NCI-H1417 (cell line): ENCODE measurements around the gene PTPRT.
"Not testable (repeated sequence)": the region's sequence is repeated elsewhere in the genome, so short reads cannot be mapped to it uniquely, and the experiment has no call there.

ENCODE experiments used
- DNase-seq, 3 experiments: peaks; one replicate each; lab custom pipeline; 2025; lab: John Stamatoyannopoulos, UW

Gene PTPRT

DNA sequence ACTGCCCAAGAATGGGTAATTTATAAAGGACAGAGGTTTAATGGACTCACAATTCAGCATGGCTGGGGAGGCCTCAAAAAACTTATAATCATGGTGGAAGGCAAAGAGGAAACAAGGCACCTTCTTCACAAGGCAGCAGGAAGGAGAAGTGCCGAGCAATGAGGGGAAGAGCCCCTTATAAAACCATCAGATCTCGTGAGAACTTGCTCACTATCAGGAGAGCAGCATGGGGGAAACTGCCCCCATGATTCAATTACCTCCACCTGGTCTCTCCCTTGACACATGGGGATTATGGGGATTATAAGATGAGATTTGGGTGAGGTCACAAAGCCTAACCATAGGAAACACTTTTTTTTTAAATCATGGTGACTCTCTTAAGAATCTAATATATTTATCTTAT is 278.9 kb downstream of the PTPRT start:
- DNase-seq, result not testable (repeated sequence)

GRCh38 chr20:42907730-42908129 is 282.0 kb downstream of the PTPRT start:
- no peak for DNase-seq

- DNase-seq, result no peak
Measured at GRCh38 chr20:42906120-42906519, 283.6 kb downstream of the PTPRT start.

- DNase-seq, result no peak
Measured at GRCh38 chr20:42902509-42902908, 287.2 kb downstream of the PTPRT start.

DNA sequence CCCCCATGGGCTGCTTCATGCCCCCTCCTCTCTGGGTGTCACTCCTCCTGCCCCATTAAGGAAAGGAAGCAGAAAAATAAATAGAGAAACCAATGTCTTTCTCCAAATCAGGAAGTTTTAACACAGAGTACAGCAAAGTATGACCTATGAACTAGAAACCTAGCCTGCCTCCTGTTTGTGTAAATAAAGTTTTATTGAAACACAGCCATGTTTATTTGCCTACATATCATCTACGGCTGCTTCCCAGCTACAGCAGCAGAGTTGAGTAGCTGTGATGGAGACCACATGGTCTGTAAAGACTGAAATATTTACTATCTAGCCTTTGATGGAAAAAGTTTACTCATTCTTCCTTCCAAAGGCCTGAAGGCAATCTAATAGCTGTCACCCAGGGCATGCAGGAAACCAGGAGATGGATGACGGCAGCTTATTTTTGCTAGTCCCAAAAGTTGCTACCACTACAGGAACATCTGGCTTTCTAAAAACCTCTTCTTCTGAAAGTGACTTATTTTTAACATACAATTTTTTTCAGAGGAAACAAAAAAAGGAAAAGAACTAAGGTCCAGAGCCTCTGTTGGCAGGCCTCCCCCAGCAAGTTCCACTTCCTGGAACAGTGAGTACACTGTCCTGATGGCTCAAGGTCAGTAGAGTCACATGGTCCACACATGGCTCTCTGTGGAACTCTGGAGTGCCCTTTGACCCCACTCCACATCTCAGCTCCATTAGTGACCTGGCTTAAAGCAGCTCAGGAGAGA is 287.8 kb downstream of the PTPRT start:
- no peak for DNase-seq

DNA sequence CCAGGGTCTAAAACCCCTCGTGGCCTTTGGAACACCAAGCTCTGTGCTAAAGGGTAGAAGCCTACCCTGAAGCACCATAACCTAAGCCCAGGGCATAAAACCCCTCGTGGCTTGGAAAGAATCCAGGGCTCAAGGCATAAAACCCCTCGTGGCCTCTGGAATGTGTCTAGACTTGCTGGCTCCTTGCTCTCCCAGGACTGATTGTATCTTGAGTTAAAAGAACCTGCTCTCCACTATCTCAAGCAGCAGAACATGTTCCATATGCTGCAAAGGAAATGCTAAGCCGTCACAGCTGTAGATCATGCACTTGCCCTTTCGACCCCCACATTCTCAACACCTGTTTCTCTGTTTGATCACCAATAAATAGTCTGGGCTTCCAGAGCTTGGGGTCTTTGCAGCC is 288.9 kb downstream of the PTPRT start:
- not testable (repeated sequence) for DNase-seq

DNA sequence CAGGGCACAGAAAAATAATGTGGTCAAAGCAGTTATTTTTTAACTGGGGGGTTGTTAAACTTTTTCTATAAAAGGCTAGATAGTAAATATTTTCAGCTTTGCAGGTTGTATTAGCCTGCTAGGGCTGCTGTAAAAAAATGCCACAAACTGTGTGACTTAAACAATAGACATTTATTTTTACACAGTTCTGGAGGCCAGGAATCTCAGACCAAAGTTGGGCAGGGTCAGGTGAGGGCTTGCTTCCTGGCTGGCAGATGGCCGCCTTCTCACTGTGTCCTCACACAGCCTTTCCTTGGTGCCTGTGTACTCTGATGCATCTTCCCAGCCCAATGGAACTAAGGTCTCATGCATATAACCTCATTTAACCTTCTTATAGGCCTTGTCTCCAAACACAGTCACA is 294.7 kb downstream of the PTPRT start:
- no peak for DNase-seq

- peak in 1 of 3 experiments; percentile 29 for DNase-seq
Measured at GRCh38 chr20:42894483-42894882, 295.2 kb downstream of the PTPRT start.

DNA sequence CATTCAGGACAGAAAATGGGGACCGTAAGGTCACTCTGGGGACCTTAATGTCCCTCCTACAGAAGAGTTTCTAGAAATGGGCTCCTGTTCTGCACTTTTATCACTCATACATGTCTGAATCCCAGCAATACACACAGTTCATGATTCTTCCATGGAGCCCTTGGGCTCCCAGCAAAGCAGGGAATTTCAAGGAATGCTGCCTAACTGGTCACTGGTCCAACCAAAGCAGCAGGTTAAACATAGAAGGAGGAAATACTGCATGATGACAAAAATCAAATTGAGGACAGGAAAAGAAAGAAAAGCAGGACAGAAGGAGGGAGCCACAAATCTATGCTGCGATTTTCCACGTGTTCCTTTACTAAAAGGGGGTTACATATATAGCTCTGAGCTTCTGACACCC is 300.2 kb downstream of the PTPRT start:
- DNase-seq, result no peak

DNA sequence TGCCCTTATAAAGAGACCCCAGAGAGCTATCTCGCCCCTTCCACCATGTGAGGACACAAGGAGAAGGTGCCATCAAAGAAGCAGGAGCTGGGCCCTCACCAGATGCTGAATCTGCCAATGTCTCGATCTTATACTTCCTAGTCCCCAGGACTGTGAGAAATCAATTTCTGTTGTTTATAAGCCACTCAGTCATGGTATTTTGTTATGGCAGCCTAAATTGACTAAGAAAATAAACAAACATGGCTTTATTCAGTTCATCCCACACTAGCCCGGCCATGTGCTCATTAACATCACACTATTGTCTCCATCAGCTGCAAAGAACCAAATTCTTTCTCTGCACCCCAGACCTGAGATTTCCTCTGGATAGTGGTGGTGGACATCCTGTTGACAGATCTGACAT is 302.4 kb downstream of the PTPRT start:
- DNase-seq, result no peak

GRCh38 chr20:42886801-42887200 is 302.9 kb downstream of the PTPRT start:
- no peak for DNase-seq

GRCh38 chr20:42886046-42886445 is 303.7 kb downstream of the PTPRT start:
- DNase-seq, result peak in 1 of 3 experiments; percentile 42

GRCh38 chr20:42875581-42875980 is 314.1 kb downstream of the PTPRT start:
- DNase-seq, result no peak

- no peak for DNase-seq
Measured at GRCh38 chr20:42873259-42873658, 316.4 kb downstream of the PTPRT start.

DNA sequence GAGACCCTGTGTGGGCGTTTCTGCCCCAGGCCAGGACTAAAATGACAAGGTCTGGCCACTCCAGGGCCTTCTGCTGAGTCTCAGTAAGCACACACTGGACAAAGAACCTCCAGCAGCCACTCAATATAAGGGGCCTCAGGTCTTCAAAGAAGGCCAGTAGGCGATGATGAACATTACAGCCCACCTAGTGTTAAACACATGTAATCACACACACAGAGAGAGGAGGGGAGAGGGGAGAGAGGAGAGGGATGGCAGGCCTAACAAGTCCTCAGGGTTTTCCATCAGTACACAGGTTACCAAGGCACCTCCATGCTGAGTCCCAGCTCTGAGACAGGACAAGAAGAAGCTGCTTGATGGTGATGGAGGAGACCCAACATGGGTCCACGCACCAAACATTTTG is 325.6 kb downstream of the PTPRT start:
- DNase-seq, result no peak

DNA sequence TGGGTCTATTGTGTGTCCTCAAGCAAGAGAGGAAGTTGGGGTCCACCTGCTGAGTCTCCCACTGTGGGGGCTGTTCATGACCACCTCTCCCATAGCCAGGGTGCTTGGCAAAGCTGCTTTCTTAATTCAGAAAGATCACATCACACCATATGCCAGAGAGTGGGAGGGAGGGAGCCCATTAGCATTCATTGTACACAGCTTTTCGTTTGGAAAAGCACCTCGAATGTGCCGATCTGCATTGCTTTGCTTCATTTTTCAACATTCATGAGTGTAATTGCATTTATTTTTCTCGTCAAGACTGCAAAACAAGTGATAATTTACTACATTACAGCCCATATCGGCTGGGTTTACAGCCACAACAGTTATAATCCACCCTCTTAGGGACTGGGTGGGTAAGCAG is 327.3 kb downstream of the PTPRT start:
- DNase-seq, result no peak

GRCh38 chr20:42857446-42857845 is 332.3 kb downstream of the PTPRT start:
- no peak for DNase-seq

DNA sequence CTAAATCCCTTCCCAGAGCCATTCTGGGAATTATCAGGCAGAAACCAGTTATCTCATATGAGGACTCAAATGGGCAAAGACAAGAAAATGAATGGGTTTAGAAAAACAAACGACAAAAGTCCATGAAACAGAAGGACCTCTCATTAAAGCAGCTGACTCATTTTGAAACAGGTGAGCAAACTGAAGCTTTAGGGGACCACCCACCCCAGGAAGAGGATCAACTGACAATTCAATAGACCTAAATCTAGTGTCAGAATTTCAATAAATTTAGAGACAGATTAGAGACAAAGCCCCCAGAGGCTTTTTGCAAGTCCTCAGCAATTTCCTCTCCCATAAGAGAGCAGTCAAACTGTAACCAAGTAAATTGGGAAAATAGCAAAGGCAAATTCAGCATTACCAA is 333.8 kb downstream of the PTPRT start:
- peak in 1 of 3 experiments; percentile 18 for DNase-seq

DNA sequence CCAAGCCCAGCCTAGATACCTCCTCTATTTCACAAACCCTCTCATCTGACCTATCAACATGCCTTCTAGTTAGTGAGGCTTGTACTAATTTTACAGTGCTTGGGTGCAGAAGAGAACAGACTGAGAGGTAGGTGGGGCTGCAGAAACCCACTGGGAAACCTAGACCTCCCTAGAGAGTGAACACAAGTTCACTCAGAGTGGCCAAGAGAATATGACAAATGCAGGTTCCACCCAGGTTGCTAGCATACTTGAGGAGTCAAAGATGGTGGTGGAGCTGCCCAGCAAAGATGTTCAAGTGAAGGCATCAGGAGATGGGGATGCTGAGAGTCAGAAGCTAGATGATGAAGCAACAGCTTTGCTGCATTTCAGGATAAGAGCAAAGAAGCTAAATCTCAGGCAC is 337.0 kb downstream of the PTPRT start:
- no peak for DNase-seq

DNA sequence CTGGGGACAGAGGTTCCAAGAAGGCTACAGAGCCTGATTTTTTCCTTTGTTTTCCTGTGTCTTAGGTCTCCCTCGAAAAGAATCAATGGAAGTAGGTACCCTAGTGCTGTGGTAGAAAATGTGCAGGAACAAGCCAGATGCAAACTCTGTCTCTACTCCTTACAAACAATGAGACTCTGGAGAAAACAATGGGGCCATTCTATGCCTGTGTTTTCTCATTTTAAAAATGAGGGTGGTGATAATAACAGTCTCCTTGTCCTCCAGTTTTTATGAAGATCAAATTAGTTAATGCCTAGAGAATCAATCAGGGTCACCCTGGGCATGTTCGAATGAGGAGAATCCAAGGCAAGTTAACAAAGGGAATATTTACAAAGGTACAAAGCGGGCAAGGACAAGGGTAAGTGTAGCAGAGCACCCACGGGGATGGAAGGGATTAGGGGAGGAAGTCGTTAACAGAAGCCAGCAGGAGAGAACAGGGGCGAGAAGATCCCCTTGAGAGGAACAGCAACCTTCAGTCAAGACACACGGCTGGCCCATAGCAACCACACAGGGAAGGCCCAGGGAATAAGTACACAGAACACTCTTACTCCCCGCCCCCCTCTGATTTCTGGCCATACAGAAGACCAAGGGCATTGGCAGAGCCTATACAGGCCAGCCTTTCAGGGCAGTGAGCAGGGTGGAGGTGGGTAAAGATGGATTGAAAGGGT is 342.8 kb downstream of the PTPRT start:
- DNase-seq, result peak in 1 of 3 experiments; percentile 16

GRCh38 chr20:42844751-42845150 is 345.0 kb downstream of the PTPRT start:
- no peak for DNase-seq

- no peak for DNase-seq
Measured at GRCh38 chr20:42837456-42837855, 352.2 kb downstream of the PTPRT start.

GRCh38 chr20:42836339-42836738 is 353.4 kb downstream of the PTPRT start:
- DNase-seq, result peak in 2 of 3 experiments; percentile 5 to 80

DNA sequence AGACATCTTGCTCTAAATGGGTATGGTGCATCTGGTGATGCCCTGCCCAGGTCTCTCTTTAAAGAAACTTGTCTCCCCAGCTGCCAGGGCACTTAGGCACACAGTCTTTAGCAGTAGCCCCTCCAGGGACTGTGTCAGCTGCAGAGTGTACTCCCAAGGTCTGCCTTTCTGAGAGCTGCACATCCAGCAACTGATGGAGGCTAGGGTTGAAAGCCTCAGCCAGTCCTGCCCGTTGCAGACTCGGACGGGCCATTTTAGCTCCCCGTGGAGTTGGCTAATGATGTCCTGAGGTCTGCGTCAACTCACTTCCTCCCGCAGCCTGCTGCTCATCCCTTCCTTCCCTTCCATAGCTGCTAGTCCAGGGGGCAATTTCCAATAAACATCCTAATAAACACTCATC is 381.8 kb downstream of the PTPRT start:
- DNase-seq, result no peak
